ENCODE measurements around the gene PRMT7. TPM values are rescaled to one million over a fixed set of nuclear protein-coding genes. Genes with fewer than 3 reads are reported as not detected.

Gene PRMT7
- total RNA-seq, 1 experiment from 2014 or later, result 33.1 TPM

GRCh38 chr16:68282064-68282452 is 28.8 kb upstream of the PRMT7 start:
- in situ Hi-C loops (cut with HindIII; ENCODE audit: low pct_unique_long_range_greater_than_20kb, low sequenced_read_pairs) (no loop called here), intact Hi-C loops (cut with micrococcal nuclease; ENCODE audit: unreplicated experiment) (no loop called here)
- TF ChIP-seq REST (IDR thresholded peaks at IDR 0.05; ENCODE audit: insufficient read depth in 1 of 2, low read depth in 2 of 2, low read length in 1 of 2) (no peak), CTCF (IDR thresholded peaks at IDR 0.05) (no peak), TCF7L2 (IDR thresholded peaks at IDR 0.05; ENCODE audit: low read depth, low read length) (no peak)
- H3K36me3 ChIP-seq (ENCODE audit: control insufficient read depth, insufficient read depth, low read length), result no peaks in the 10 kb centered on the region; the same call in 1 of the 2 replicates
- POLR2A ChIA-PET, result no interaction called here
- ATAC-seq (no peak), DNase-seq (ENCODE audit: low read depth, low spot score) (no peak)
- no peaks in the 10 kb centered on the region for H3K4me1 ChIP-seq (ENCODE audit: control insufficient read depth, insufficient read depth, low read length)
- H3K27ac ChIP-seq (ENCODE audit: low read length), result no peak overlapping the region
- H3K4me3 ChIP-seq (ENCODE audit: low read depth in 2 of 2, low read length in 2 of 2), result no peak overlapping the region
- no TSS peak for BruUV-seq (replicated peaks)
- no peaks in the 10 kb centered on the region for H3K27me3 ChIP-seq (ENCODE audit: control insufficient read depth, insufficient read depth, low read length)
- CTCF ChIA-PET, result no interaction called here
- H3K9me3 ChIP-seq (ENCODE audit: control insufficient read depth, insufficient read depth, low read depth, low read length), result no peaks in the 10 kb centered on the region

- BruUV-seq (replicated peaks), result no TSS peak
- ATAC-seq, result no peak
- ChIA-PET CTCF (no interaction called here), POLR2A (interaction anchor here (0.6 kb wide), 1 partner anchor 35 kb away, joined by 5 read pairs; no protein-coding TSS in a partner anchor)
- Histone ChIP-seq H3K36me3 (ENCODE audit: control insufficient read depth, insufficient read depth, low read length) (no peaks in the 10 kb centered on the region; the same call in 1 of the 2 replicates), H3K27me3 (ENCODE audit: control insufficient read depth, insufficient read depth, low read length) (no peaks in the 10 kb centered on the region), H3K4me1 (ENCODE audit: control insufficient read depth, insufficient read depth, low read length) (no peaks in the 10 kb centered on the region), H3K27ac (ENCODE audit: low read length) (no peak overlapping the region), H3K4me3 (ENCODE audit: low read depth in 2 of 2, low read length in 2 of 2) (no peak overlapping the region), H3K9me3 (ENCODE audit: control insufficient read depth, insufficient read depth, low read depth, low read length) (no peaks in the 10 kb centered on the region)
- in situ Hi-C loops (cut with HindIII; ENCODE audit: low pct_unique_long_range_greater_than_20kb, low sequenced_read_pairs) (no loop called here), intact Hi-C loops (cut with micrococcal nuclease; ENCODE audit: unreplicated experiment) (no loop called here)
- TF ChIP-seq TCF7L2 (IDR thresholded peaks at IDR 0.05; ENCODE audit: low read depth, low read length), result no peak
- no peak for TF ChIP-seq SIN3A (IDR thresholded peaks at IDR 0.05; ENCODE audit: borderline replicate concordance, insufficient read depth, low read depth, low read length)
- TF ChIP-seq CTCF (IDR thresholded peaks at IDR 0.05), result no peak
- no peak for TF ChIP-seq REST (IDR thresholded peaks at IDR 0.05; ENCODE audit: insufficient read depth in 1 of 2, low read depth in 2 of 2, low read length in 1 of 2)
- TF ChIP-seq POLR2AphosphoS5 (IDR thresholded peaks at IDR 0.05; ENCODE audit: low read depth, low read length), result no peak
- DNase-seq (ENCODE audit: low read depth, low spot score), result no peak
These were observed 27.5 kb upstream of the PRMT7 start for GRCh38 chr16:68283346-68283745.

Data from Panc1 (cell line).